BE2C (cell line): ENCODE data around the gene FBP1.

Experiments
- DNase-seq: peaks from one replicate; pipeline ENCODE4 v3.0.0-alpha.2; 2020
- H3K27me3 ChIP-seq: fragments of 250-450 bp; sonication (Bioruptor Pico); 2 replicates; pipeline ENCODE4 v1.5.1; 2020; ENCODE audit warnings: mild to moderate bottlenecking
- H3K36me3 ChIP-seq: fragments of 250-450 bp; sonication (Bioruptor Pico); 2 replicates; pipeline ENCODE4 v1.5.1; 2020; ENCODE audit warnings: mild to moderate bottlenecking
- H3K4me1 ChIP-seq: fragments of 250-450 bp; sonication (Bioruptor Pico); 2 replicates; pipeline ENCODE4 v1.5.1; 2020
- H3K4me3 ChIP-seq: 2 replicates; pipeline ENCODE4 v1.5.1; 2011; ENCODE audit warnings: low read depth, low read length
- H3K9me3 ChIP-seq: fragments of 250-450 bp; sonication (Bioruptor Pico); 2 replicates; pipeline ENCODE4 v1.5.1; 2020
- TF ChIP-seq, protein P1 (sequence below): IDR thresholded peaks from 2 replicates; pipeline ENCODE4 v1.5.1; 2012; ENCODE audit warnings: mild to moderate bottlenecking, low read depth, low read length

FBP1 gene

DNA sequence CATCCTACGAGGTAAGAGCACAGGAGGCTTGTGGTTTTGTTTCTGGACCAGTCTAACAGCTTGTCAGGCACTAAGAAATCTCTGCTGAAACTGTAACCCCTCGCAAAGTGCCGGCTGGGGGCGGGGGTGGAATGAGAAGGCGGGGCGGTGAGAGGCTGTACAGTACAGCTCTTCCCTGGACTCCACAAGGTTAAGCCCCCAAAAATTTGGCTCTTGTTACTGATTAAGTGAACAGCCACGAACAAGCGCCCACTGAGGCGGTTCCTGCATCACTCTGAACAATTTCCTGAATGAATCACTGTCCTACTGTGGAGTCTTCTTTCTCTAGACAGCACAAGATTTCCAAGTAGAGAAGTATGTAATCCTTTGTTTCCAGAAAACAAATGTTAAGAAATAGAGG, 52.5 kb downstream of the FBP1 start:
- TF ChIP-seq, protein P1, sequence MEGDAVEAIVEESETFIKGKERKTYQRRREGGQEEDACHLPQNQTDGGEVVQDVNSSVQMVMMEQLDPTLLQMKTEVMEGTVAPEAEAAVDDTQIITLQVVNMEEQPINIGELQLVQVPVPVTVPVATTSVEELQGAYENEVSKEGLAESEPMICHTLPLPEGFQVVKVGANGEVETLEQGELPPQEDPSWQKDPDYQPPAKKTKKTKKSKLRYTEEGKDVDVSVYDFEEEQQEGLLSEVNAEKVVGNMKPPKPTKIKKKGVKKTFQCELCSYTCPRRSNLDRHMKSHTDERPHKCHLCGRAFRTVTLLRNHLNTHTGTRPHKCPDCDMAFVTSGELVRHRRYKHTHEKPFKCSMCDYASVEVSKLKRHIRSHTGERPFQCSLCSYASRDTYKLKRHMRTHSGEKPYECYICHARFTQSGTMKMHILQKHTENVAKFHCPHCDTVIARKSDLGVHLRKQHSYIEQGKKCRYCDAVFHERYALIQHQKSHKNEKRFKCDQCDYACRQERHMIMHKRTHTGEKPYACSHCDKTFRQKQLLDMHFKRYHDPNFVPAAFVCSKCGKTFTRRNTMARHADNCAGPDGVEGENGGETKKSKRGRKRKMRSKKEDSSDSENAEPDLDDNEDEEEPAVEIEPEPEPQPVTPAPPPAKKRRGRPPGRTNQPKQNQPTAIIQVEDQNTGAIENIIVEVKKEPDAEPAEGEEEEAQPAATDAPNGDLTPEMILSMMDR, result no peak
- no peaks in the 10 kb centered on the region for H3K4me1 ChIP-seq
- no peaks in the 10 kb centered on the region for H3K27me3 ChIP-seq
- H3K9me3 ChIP-seq, result no peaks in the 10 kb centered on the region
- no peak for DNase-seq
- no peak overlapping the region for H3K4me3 ChIP-seq
- H3K36me3 ChIP-seq, result no peaks in the 10 kb centered on the region

DNA sequence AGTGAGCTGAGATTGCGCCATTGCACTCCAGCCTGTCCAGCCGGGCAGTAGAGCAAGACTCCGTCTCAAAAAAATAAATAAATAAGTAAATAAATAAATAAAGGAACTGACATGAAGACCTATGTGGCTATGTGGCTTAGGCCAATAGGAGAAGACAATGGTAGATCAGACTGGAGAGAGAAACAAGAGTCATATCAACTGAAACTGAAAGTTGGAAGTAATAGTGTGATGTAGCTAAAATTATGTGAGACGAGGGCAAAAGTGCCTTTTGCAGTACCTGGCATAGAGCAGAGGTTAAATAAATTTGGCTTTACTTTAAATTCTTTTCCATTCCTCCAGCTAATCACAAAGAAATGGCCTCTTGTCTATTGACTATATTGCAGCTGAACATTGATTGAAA, 53.0 kb downstream of the FBP1 start:
- no peaks in the 10 kb centered on the region for H3K36me3 ChIP-seq
- H3K27me3 ChIP-seq, result no peaks in the 10 kb centered on the region

DNA sequence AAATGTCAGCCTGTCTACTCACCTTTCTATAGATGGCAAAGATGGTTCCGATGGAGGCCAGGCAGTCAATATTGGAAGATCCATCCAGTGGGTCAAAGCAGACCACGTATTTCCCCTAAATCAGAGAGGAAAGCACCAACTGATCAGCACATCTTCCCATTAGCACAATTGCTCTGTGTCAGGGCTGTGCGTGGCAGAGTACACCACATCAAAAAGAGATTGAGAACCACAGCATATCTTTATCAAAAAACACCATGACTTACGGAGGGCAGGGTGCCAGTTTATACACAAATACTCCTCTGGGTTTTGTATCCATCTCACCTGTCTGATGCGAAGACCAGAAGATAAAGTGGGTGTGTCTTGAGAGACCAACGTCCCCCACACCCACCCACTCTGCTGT, 54.8 kb downstream of the FBP1 start:
- TF ChIP-seq, protein P1, result no peak
- DNase-seq, result no peak
- Histone ChIP-seq H3K4me1 (no peaks in the 10 kb centered on the region), H3K9me3 (no peaks in the 10 kb centered on the region), H3K4me3 (no peak overlapping the region), H3K36me3 (no peaks in the 10 kb centered on the region), H3K27me3 (no peaks in the 10 kb centered on the region)

More for the DNA sequence above, 53.0 kb downstream of the FBP1 start:
- Histone ChIP-seq H3K9me3 (no peaks in the 10 kb centered on the region), H3K4me1 (no peaks in the 10 kb centered on the region), H3K4me3 (no peak overlapping the region)
- DNase-seq, result no peak
- TF ChIP-seq, protein P1, result no peak

DNA sequence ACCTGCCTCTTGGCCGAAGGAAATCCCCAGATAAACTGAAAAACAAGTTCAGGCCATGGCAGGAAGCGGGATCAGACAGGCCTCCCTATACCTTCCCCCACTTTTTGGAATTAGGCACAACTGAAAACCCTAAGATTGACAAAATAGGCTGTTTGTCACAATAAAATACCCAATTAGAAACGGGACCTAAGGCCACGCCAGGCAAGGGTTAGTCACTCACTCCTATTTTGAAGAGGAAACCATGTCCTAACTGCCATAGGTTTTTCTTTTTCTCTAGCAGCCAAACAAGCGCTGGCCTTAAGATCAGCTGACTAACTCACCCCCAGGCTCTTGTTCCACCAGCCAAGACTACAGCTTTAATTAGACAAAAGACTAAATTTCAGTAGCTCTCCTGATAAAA, 57.6 kb downstream of the FBP1 start:
- DNase-seq, result no peak
- Histone ChIP-seq H3K4me3 (no peak overlapping the region), H3K27me3 (no peaks in the 10 kb centered on the region), H3K36me3 (no peaks in the 10 kb centered on the region), H3K9me3 (no peaks in the 10 kb centered on the region), H3K4me1 (no peaks in the 10 kb centered on the region)
- TF ChIP-seq, protein P1, result no peak

DNA sequence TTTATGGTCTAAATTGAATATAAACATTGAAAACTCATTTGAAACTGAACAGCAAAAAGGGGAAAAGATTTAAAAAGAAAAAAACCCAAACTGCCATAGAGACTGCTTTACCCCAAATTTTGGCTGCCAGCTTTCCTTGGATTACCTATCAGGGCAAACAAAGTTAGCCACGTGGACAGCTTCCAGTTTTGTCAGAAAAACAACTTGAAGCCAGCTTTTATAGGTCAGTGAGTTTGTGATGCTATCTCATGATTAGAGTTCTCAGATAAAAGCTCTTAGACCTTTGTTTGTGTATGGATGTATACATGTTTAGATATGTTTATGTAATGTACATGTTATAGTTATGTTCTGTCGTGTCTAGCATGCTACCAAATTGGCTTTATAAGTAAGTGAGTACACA, 61.7 kb downstream of the FBP1 start:
- Histone ChIP-seq H3K36me3 (no peaks in the 10 kb centered on the region), H3K4me1 (no peaks in the 10 kb centered on the region), H3K27me3 (no peaks in the 10 kb centered on the region), H3K9me3 (no peaks in the 10 kb centered on the region), H3K4me3 (no peak overlapping the region)
- TF ChIP-seq, protein P1, result no peak
- DNase-seq, result no peak

DNA sequence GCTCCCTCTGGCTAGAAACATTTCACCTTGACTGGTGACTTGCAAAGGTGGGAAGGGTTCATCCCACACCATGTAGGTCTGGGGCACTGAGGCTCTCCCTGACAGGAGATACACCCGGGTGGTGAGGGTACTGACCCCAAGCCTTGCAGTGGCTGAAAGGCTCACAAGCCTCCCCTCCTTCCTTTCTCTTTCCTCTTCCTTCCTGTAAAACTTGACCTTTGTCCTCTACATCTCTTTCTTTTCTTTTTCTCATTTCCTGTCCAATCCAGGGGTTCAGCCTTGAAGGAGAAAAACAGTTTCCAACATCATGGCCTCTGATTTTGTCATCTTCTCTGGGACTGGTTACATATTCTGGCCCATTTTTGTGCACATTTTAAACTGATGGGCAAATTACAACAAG, 62.3 kb downstream of the FBP1 start:
- no peak for DNase-seq
- Histone ChIP-seq H3K4me3 (no peak overlapping the region), H3K36me3 (no peaks in the 10 kb centered on the region), H3K9me3 (no peaks in the 10 kb centered on the region), H3K27me3 (no peaks in the 10 kb centered on the region), H3K4me1 (no peaks in the 10 kb centered on the region)
- TF ChIP-seq, protein P1, result no peak
